ENCODE data around the gene SSTR1. TPM values are rescaled to one million over a fixed set of nuclear protein-coding genes. Genes with fewer than 3 reads are reported as not detected.

The SSTR1 gene
- total and polyA plus RNA-seq, 4 donors = 1.7 to 33.9 (median 23.3) TPM

- DNase-seq (ENCODE audit: low read depth in 4 of 6, low spot score in 6 of 6) = no peak
- Histone ChIP-seq H3K27ac (ENCODE audit: low read depth, low read length) (no peak overlapping the region), H3K9me3 (ENCODE audit: control insufficient read depth, insufficient read depth, low read length) (peaks cover 3% of the 10 kb centered on the region), H3K4me1 (ENCODE audit: control insufficient read depth, insufficient read depth, low read length) (peaks cover 42% of the 10 kb centered on the region), H3K27me3 (ENCODE audit: control insufficient read depth, insufficient read depth, low read length) (peaks cover 44% of the 10 kb centered on the region), H3K4me3 (ENCODE audit: low read depth, low read length) (peak overlapping the region; percentile 10), H3K36me3 (ENCODE audit: control insufficient read depth, insufficient read depth, low read length) (peaks cover 3% of the 10 kb centered on the region)
- 23% methylated on average over 2 of the region's 5 CpGs for WGBS (ENCODE audit: insufficient coverage)
Observed at GRCh38 chr14:38207377-38207735, 348 bp upstream of the SSTR1 start.

- H3K4me1 ChIP-seq (ENCODE audit: control insufficient read depth, insufficient read depth, low read length) = peaks cover 42% of the 10 kb centered on the region
- peak overlapping the region; percentile 44 for H3K27ac ChIP-seq (ENCODE audit: low read depth, low read length)
- H3K27me3 ChIP-seq (ENCODE audit: control insufficient read depth, insufficient read depth, low read length) = peaks cover 44% of the 10 kb centered on the region
- WGBS (ENCODE audit: insufficient coverage) = 1% methylated on average over 52 of the region's 59 CpGs
- peak in 2 of 6 donors; percentile 61 to 79 for DNase-seq (ENCODE audit: low read depth in 4 of 6, low spot score in 6 of 6)
- peaks cover 3% of the 10 kb centered on the region for H3K36me3 ChIP-seq (ENCODE audit: control insufficient read depth, insufficient read depth, low read length)
- H3K9me3 ChIP-seq (ENCODE audit: control insufficient read depth, insufficient read depth, low read length) = peaks cover 3% of the 10 kb centered on the region
- H3K4me3 ChIP-seq (ENCODE audit: low read depth, low read length) = peak overlapping the region; percentile 48
Observed at GRCh38 chr14:38208618-38209562, 1.2 kb downstream of the SSTR1 start.

- H3K9me3 ChIP-seq (ENCODE audit: control insufficient read depth, insufficient read depth, low read length) = peaks cover 3% of the 10 kb centered on the region
- peaks cover 3% of the 10 kb centered on the region for H3K36me3 ChIP-seq (ENCODE audit: control insufficient read depth, insufficient read depth, low read length)
- peak overlapping the region; percentile 11 for H3K27ac ChIP-seq (ENCODE audit: low read depth, low read length)
- 4% methylated on average over 69 of the region's 69 CpGs for WGBS (ENCODE audit: insufficient coverage)
- DNase-seq (ENCODE audit: low read depth in 4 of 6, low spot score in 6 of 6) = peak in 2 of 6 donors; percentile 33 to 64
- H3K27me3 ChIP-seq (ENCODE audit: control insufficient read depth, insufficient read depth, low read length) = peaks cover 44% of the 10 kb centered on the region
- peaks cover 42% of the 10 kb centered on the region for H3K4me1 ChIP-seq (ENCODE audit: control insufficient read depth, insufficient read depth, low read length)
- peak overlapping the region; percentile 42 for H3K4me3 ChIP-seq (ENCODE audit: low read depth, low read length)
Observed at GRCh38 chr14:38209572-38210557, 2.2 kb downstream of the SSTR1 start.

GRCh38 chr14:38210587-38211216 is 3.0 kb downstream of the SSTR1 start:
- peaks cover 3% of the 10 kb centered on the region for H3K36me3 ChIP-seq (ENCODE audit: control insufficient read depth, insufficient read depth, low read length)
- peak overlapping the region; percentile 42 for H3K4me3 ChIP-seq (ENCODE audit: low read depth, low read length)
- WGBS (ENCODE audit: insufficient coverage) = under 1% methylated on average over 27 of the region's 29 CpGs
- peaks cover 42% of the 10 kb centered on the region for H3K4me1 ChIP-seq (ENCODE audit: control insufficient read depth, insufficient read depth, low read length)
- no peak overlapping the region for H3K27ac ChIP-seq (ENCODE audit: low read depth, low read length)
- peak in 2 of 6 donors; percentile 38 to 49 for DNase-seq (ENCODE audit: low read depth in 4 of 6, low spot score in 6 of 6)
- H3K27me3 ChIP-seq (ENCODE audit: control insufficient read depth, insufficient read depth, low read length) = peaks cover 44% of the 10 kb centered on the region
- peaks cover 3% of the 10 kb centered on the region for H3K9me3 ChIP-seq (ENCODE audit: control insufficient read depth, insufficient read depth, low read length)

GRCh38 chr14:38211255-38211735 is 3.6 kb downstream of the SSTR1 start:
- WGBS (ENCODE audit: insufficient coverage) = 2% methylated on average over 28 of the region's 34 CpGs
- peaks cover 44% of the 10 kb centered on the region for H3K27me3 ChIP-seq (ENCODE audit: control insufficient read depth, insufficient read depth, low read length)
- H3K4me1 ChIP-seq (ENCODE audit: control insufficient read depth, insufficient read depth, low read length) = peaks cover 42% of the 10 kb centered on the region
- peaks cover under 1% of the 10 kb centered on the region for H3K9me3 ChIP-seq (ENCODE audit: control insufficient read depth, insufficient read depth, low read length)
- H3K36me3 ChIP-seq (ENCODE audit: control insufficient read depth, insufficient read depth, low read length) = peaks cover 3% of the 10 kb centered on the region
- DNase-seq (ENCODE audit: low read depth in 4 of 6, low spot score in 6 of 6) = peak in 2 of 6 donors; percentile 14 to 25
- H3K4me3 ChIP-seq (ENCODE audit: low read depth, low read length) = peak overlapping the region; percentile 42
- no peak overlapping the region for H3K27ac ChIP-seq (ENCODE audit: low read depth, low read length)

- Histone ChIP-seq H3K36me3 (ENCODE audit: control insufficient read depth, insufficient read depth, low read length) (peaks cover 3% of the 10 kb centered on the region), H3K27ac (ENCODE audit: low read depth, low read length) (no peak overlapping the region), H3K9me3 (ENCODE audit: control insufficient read depth, insufficient read depth, low read length) (no peaks in the 10 kb centered on the region), H3K4me1 (ENCODE audit: control insufficient read depth, insufficient read depth, low read length) (peaks cover 42% of the 10 kb centered on the region), H3K4me3 (ENCODE audit: low read depth, low read length) (no peak overlapping the region), H3K27me3 (ENCODE audit: control insufficient read depth, insufficient read depth, low read length) (peaks cover 44% of the 10 kb centered on the region)
- no peak for DNase-seq (ENCODE audit: low read depth in 4 of 6, low spot score in 6 of 6)
Observed at GRCh38 chr14:38212111-38212510, 4.4 kb downstream of the SSTR1 start.

GRCh38 chr14:38213001-38213400 is 5.3 kb downstream of the SSTR1 start:
- no peak for DNase-seq (ENCODE audit: low read depth in 4 of 6, low spot score in 6 of 6)
- Histone ChIP-seq H3K27me3 (ENCODE audit: control insufficient read depth, insufficient read depth, low read length) (peaks cover 40% of the 10 kb centered on the region), H3K4me3 (ENCODE audit: low read depth, low read length) (no peak overlapping the region), H3K4me1 (ENCODE audit: control insufficient read depth, insufficient read depth, low read length) (peaks cover 39% of the 10 kb centered on the region), H3K27ac (ENCODE audit: low read depth, low read length) (no peak overlapping the region), H3K36me3 (ENCODE audit: control insufficient read depth, insufficient read depth, low read length) (peaks cover 3% of the 10 kb centered on the region), H3K9me3 (ENCODE audit: control insufficient read depth, insufficient read depth, low read length) (no peaks in the 10 kb centered on the region)
- WGBS (ENCODE audit: insufficient coverage) = no CpG with 5 or more reads among the region's 2 CpGs

GRCh38 chr14:38217553-38217952 is 9.8 kb downstream of the SSTR1 start:
- Histone ChIP-seq H3K4me3 (ENCODE audit: low read depth, low read length) (no peak overlapping the region), H3K27ac (ENCODE audit: low read depth, low read length) (no peak overlapping the region), H3K9me3 (ENCODE audit: control insufficient read depth, insufficient read depth, low read length) (no peaks in the 10 kb centered on the region), H3K27me3 (ENCODE audit: control insufficient read depth, insufficient read depth, low read length) (no peaks in the 10 kb centered on the region), H3K36me3 (ENCODE audit: control insufficient read depth, insufficient read depth, low read length) (no peaks in the 10 kb centered on the region), H3K4me1 (ENCODE audit: control insufficient read depth, insufficient read depth, low read length) (no peaks in the 10 kb centered on the region)
- DNase-seq (ENCODE audit: low read depth in 4 of 6, low spot score in 6 of 6) = no peak
- WGBS (ENCODE audit: insufficient coverage) = 86% methylated on average over 1 of the region's 2 CpGs

- no CpG with 5 or more reads among the region's 3 CpGs for WGBS (ENCODE audit: insufficient coverage)
- H3K9me3 ChIP-seq (ENCODE audit: control insufficient read depth, insufficient read depth, low read length) = no peaks in the 10 kb centered on the region
Observed at GRCh38 chr14:38221077-38221476, 13.4 kb downstream of the SSTR1 start.

More at GRCh38 chr14:38221077-38221476, 13.4 kb downstream of the SSTR1 start:
- Histone ChIP-seq H3K4me1 (ENCODE audit: control insufficient read depth, insufficient read depth, low read length) (no peaks in the 10 kb centered on the region), H3K27ac (ENCODE audit: low read depth, low read length) (no peak overlapping the region), H3K36me3 (ENCODE audit: control insufficient read depth, insufficient read depth, low read length) (no peaks in the 10 kb centered on the region), H3K27me3 (ENCODE audit: control insufficient read depth, insufficient read depth, low read length) (no peaks in the 10 kb centered on the region), H3K4me3 (ENCODE audit: low read depth, low read length) (no peak overlapping the region)
- DNase-seq (ENCODE audit: low read depth in 4 of 6, low spot score in 6 of 6) = no peak
